ENCODE data around the gene DACH2. TPM values are rescaled to one million over a fixed set of nuclear protein-coding genes. Genes with fewer than 3 reads are reported as not detected.

Gene DACH2
- total RNA-seq, 3 donors from 2014 or later: 0.09 to 0.10 TPM; not detected in 1

DNA sequence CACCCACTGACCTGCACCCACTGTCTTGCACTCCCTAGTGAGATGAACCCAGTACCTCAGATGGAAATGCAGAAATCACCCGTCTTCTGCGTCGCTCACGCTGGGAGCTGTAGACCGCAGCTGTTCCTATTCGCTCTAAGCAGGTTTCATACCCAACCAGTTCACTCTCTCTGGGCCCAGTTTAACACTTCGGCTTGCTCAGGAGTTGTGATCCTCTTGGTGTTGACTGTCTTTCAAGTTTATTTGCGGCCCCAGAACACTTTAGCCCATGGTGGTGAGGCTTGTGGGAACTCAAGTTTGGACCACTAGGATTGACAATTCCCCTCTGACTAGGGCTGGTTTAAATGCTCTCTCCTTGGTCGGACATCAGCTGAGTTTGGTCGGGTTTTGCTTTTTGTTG, 147.0 kb downstream of the DACH2 start:
- H3K4me1 ChIP-seq (ENCODE audit: low read depth): no peaks in the 10 kb centered on the region
- H3K36me3 ChIP-seq (ENCODE audit: low read depth): no peaks in the 10 kb centered on the region
- H3K4me3 ChIP-seq: no peak overlapping the region
- no peaks in the 10 kb centered on the region for H3K9me3 ChIP-seq
- TF ChIP-seq, protein P1, sequence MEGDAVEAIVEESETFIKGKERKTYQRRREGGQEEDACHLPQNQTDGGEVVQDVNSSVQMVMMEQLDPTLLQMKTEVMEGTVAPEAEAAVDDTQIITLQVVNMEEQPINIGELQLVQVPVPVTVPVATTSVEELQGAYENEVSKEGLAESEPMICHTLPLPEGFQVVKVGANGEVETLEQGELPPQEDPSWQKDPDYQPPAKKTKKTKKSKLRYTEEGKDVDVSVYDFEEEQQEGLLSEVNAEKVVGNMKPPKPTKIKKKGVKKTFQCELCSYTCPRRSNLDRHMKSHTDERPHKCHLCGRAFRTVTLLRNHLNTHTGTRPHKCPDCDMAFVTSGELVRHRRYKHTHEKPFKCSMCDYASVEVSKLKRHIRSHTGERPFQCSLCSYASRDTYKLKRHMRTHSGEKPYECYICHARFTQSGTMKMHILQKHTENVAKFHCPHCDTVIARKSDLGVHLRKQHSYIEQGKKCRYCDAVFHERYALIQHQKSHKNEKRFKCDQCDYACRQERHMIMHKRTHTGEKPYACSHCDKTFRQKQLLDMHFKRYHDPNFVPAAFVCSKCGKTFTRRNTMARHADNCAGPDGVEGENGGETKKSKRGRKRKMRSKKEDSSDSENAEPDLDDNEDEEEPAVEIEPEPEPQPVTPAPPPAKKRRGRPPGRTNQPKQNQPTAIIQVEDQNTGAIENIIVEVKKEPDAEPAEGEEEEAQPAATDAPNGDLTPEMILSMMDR (IDR thresholded peaks at IDR 0.05): no peak
- DNase-seq: no peak
- no peak for ATAC-seq
- intact Hi-C loops (cut with DNase I, micrococcal nuclease): no loop called here

DNA sequence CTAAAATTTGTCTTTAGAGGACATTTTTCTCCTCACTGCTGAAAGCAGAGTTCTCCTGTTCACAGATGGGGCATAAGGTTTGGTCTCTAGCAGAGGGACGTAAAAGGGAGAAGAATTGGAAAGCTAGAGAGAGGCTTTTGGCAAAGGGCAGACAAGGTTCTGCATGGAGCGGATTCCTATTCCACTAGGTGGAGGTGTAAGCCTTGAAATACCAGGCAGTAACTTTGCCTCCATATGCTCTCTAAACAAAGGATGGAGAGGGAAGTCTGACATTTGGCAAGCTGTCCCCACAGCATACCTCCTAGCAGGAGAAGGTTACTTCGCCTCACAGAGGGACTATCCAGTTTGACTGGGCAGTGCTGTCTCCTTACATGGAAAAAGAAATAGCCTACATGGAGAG, 174.7 kb downstream of the DACH2 start:
- intact Hi-C loops (cut with DNase I, micrococcal nuclease): no loop called here
- Histone ChIP-seq H3K4me3 (no peak overlapping the region), H3K36me3 (ENCODE audit: low read depth) (no peaks in the 10 kb centered on the region), H3K9me3 (peaks cover 16% of the 10 kb centered on the region), H3K4me1 (ENCODE audit: low read depth) (no peaks in the 10 kb centered on the region)
- no peak for ATAC-seq
- no peak for DNase-seq
- TF ChIP-seq, protein P1 (IDR thresholded peaks at IDR 0.05): no peak

DNA sequence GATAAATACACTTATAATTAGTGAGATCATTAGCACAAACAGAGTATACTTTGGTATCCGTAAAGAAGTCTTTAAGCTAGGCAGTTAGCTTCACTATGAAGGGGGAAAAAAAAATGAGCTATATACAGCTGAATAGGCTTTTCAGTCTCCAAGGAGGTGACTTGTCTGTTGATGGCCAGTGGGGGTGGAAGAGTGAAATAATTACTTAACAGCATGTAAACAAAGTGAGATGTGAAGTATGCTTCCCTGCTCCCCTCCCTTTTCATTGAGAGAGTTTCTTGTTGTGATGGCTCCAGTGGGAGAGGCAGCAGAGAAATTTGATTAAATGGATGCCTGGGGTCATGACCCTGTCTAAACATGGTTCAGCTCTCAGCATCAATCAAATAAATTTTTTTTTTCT, 180.9 kb downstream of the DACH2 start:
- DNase-seq: no peak
- no peak overlapping the region for H3K4me3 ChIP-seq
- H3K9me3 ChIP-seq: no peaks in the 10 kb centered on the region
- H3K36me3 ChIP-seq (ENCODE audit: low read depth): no peaks in the 10 kb centered on the region
- no peak for ATAC-seq
- H3K4me1 ChIP-seq (ENCODE audit: low read depth): no peaks in the 10 kb centered on the region
- TF ChIP-seq, protein P1 (IDR thresholded peaks at IDR 0.05): no peak
- intact Hi-C loops (cut with DNase I, micrococcal nuclease): no loop called here

DNA sequence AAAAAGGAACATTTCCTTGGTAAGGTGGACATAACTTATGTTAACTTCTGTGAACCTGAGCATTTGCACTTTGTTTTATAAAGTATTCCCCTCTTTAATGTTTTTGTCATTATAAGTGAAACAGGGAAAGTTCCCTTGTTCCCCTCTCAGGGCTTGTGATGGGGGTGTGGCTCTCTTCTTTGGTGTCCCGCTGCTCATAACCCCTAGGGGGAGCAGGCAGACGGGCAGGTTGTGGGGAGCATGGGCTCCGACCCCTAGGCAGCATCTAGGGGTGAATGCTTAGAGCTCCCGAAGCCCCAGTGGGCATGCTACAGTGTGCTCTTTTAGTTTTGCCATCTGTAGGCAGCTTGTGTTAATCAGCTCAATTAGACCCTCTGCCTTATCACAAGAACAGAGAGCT, 200.4 kb downstream of the DACH2 start:
- no peak for DNase-seq
- ATAC-seq: no peak
- intact Hi-C loops (cut with DNase I, micrococcal nuclease): no loop called here
- Histone ChIP-seq H3K4me1 (ENCODE audit: low read depth) (no peaks in the 10 kb centered on the region), H3K4me3 (no peak overlapping the region), H3K9me3 (no peaks in the 10 kb centered on the region), H3K36me3 (ENCODE audit: low read depth) (no peaks in the 10 kb centered on the region)
- TF ChIP-seq, protein P1 (IDR thresholded peaks at IDR 0.05): no peak

DNA sequence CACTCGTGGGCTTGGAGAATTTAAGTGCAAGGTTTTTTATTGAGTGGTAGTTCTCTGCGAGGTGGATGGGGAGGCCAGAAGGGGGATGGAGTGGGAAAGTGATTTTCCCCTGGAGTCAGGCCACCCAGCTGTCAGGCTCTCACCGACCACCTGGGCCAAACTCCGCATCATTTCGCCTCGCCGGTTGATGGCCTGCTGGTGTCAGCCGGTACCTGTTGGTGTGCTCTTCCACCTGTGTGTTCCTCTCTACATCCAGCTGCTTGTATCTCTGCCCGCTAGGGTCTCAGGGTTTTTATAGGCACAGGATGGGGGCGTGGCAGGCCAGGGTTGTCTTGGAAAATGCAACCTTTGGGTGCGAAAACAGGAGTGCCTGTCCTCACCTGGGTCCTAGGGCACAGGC, 200.9 kb downstream of the DACH2 start:
- Histone ChIP-seq H3K4me3 (no peak overlapping the region), H3K36me3 (ENCODE audit: low read depth) (no peaks in the 10 kb centered on the region), H3K9me3 (no peaks in the 10 kb centered on the region), H3K4me1 (ENCODE audit: low read depth) (no peaks in the 10 kb centered on the region)
- intact Hi-C loops (cut with DNase I, micrococcal nuclease): no loop called here
- TF ChIP-seq, protein P1 (IDR thresholded peaks at IDR 0.05): no peak
- no peak for DNase-seq
- ATAC-seq: no peak

Data from mucosa of descending colon (tissue), 3 donors.